ENCODE data around the gene SAMD14. TPM values are rescaled to one million over a fixed set of nuclear protein-coding genes. Genes with fewer than 3 reads are reported as not detected.

SAMD14 gene
- total and polyA plus RNA-seq, 2 donors (not counting 1 experiment from before 2014, with no cell fraction given) = 0.13 to 0.89 TPM

- ChIA-PET CTCF (interaction anchor here (1.2 to 1.5 kb wide), 3 partner anchors 14 to 36 kb away, joined by 3 to 4 read pairs (median 3); no protein-coding TSS in a partner anchor), POLR2A (interaction anchor here (1.1 to 1.5 kb wide), 2 partner anchors 11 to 13 kb away, joined by 3 to 4 read pairs; no protein-coding TSS in a partner anchor)
- no peak overlapping the region for H3K4me3 Mint-ChIP-seq
- Histone ChIP-seq H3K27me3 (replicated peaks in 1 of 4; ENCODE audit: control extremely low read depth in 1 of 4, control insufficient read depth in 3 of 4, insufficient read depth in 4 of 4, low read length in 3 of 4) (peaks cover 0 to 20% (median 7%) of the 10 kb centered on the region in 4 experiments), H3K79me2 (ENCODE audit: control insufficient read depth, insufficient read depth, low read length) (peaks cover 7% of the 10 kb centered on the region), H3K4me1 (ENCODE audit: control insufficient read depth in 2 of 2, insufficient read depth in 2 of 2, low read length in 2 of 2) (peaks cover 21 to 28% of the 10 kb centered on the region in 2 donors), H3K9ac (ENCODE audit: low read length) (no peak overlapping the region), H3K9me3 (ENCODE audit: control extremely low read depth in 1 of 3, control insufficient read depth in 2 of 3, insufficient read depth in 1 of 3, low read length in 2 of 3) (peaks cover 0 to 5% (median 0%) of the 10 kb centered on the region in 3 donors), H2AFZ (ENCODE audit: insufficient read depth, low read depth, low read length, poor library complexity, severe bottlenecking) (no peak overlapping the region), H3K4me2 (replicated peaks; ENCODE audit: low read depth, low read length, poor library complexity, severe bottlenecking) (no peak overlapping the region), H3K4me3 (ENCODE audit: control extremely low read depth in 1 of 5, extremely low read depth in 1 of 5, insufficient read depth in 1 of 5, low read depth in 2 of 5, low read length in 4 of 5) (no peak overlapping the region), H3K36me3 (replicated peaks in 1 of 2; ENCODE audit: control extremely low read depth in 1 of 2, control insufficient read depth in 1 of 2, extremely low read depth in 1 of 2, insufficient read depth in 2 of 2, low read length in 1 of 2) (peaks cover 8 to 49% of the 10 kb centered on the region in 2 experiments), H4K20me1 (ENCODE audit: control insufficient read depth, insufficient read depth, low read length, poor library complexity, severe bottlenecking) (peaks cover 58% of the 10 kb centered on the region), H3K27ac (ENCODE audit: low read length in 2 of 2) (peak overlapping the region in 1 of 2 donors; percentile 50)
- peak overlapping the region; percentile 37 for H3K27ac Mint-ChIP-seq
- ATAC-seq (ENCODE audit: low read depth) (no peak), DNase-seq (no peak)
- peaks cover 31% of the 10 kb centered on the region for H3K4me1 Mint-ChIP-seq
- intact Hi-C loops (cut with micrococcal nuclease) = no loop called here
- peaks cover 10% of the 10 kb centered on the region for H3K27me3 Mint-ChIP-seq
- 90% methylated on average over 4 of the region's 7 CpGs for WGBS (ENCODE audit: insufficient coverage)
- H3K9me3 Mint-ChIP-seq (ENCODE audit: insufficient read depth) = no peaks in the 10 kb centered on the region
- TF ChIP-seq CTCF (IDR thresholded peaks at IDR 0.05) (no peak), EZH2 (IDR thresholded peaks at IDR 0.05; ENCODE audit: borderline replicate concordance, insufficient read depth, low read depth, low read length, poor library complexity, severe bottlenecking) (no peak)
These were observed 3.2 kb upstream of the SAMD14 start for GRCh38 chr17:50133028-50133768.
